RPMI8226 (cell line): ENCODE measurements around the gene MASP2.
"Not testable (repeated sequence)": the region's sequence is repeated elsewhere in the genome, so short reads cannot be mapped to it uniquely, and the experiment has no call there.

ENCODE experiments used
- DNase-seq: peaks from one replicate; pipeline ENCODE4 v3.0.0-alpha.2; 2015

The MASP2 gene

DNA sequence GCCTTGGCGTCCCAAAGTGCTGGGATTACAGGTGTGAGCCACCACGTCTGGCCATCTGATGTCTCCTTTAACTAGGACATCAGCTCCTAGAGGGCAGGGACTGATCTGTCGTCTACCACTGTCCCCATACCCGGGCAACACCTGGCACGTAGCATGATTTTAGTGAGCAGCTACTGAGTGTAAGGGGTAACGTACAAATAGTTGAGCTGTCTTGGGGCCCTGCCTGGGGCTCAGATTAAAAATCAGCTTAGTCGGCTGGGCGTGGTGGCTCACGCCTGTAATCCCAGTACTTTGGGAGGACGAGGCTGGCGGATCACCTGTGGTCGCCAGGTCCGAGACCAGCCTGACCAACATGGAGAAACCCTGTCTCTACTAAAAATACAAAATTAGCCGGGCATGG lies 11.0 kb upstream of the MASP2 start:
- no peak for DNase-seq

DNA sequence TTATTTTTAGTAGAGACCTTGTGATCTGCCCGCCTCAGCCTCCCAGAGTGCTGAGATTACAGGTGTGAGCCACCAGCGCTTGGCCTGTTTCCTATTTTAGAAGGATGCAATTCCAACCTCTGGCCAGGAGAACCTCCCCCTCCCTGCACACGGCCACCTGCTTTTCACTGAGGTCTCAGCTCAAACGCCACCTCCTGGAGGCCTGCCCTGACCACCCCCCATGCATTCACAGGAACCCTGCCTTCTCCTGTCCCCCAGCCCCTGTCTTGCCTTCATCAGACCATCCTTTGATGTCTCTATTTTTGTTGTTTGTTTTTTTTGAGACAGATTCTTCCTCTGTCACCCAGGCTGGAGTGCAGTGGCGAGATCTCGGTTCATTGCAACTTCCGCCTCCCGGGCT lies 10.4 kb upstream of the MASP2 start:
- no peak for DNase-seq

- no peak for DNase-seq
Observed at GRCh38 chr1:11056504-11056903, 9.5 kb upstream of the MASP2 start.

DNA sequence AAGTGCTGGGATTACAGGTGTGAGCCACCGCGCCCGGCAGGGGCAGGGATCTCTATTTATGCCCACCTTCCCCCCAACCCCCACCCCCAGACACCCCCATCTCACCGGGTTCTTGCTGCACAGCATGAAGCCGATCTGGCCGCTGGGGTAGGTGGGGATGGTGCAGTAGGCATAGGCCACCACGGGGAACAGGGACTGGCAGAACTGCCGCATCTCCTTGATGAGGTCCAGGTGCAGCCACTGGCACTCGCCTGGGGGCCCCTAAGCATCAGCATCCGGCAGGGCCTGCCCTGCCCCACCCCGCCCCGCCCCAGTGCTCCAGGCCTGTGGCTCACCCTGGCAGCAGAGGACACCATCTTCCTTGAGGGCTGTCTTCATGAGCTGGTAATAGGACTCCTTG lies 8.6 kb upstream of the MASP2 start:
- no peak for DNase-seq

DNA sequence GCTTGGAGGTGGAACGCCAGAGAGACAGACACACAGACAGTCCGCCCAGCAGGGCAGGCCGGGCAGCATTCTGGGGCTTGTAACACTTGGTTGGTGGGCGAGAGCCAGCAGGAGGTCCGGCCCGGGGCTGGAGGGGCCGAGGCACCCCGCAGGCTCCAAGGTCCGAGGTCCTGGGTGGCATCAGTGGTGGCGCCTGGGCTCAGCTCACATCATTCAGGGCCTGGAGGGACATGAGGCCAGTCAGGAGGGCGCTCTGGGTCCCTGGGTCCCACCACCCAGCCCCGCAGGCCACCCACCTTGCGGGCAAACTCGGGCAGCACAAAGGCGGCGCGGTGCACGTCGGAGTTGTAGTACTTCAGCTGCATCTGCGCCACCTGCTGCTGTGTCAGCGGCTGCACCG lies 7.6 kb upstream of the MASP2 start:
- DNase-seq, result no peak

- no peak for DNase-seq
Observed at GRCh38 chr1:11054181-11054580, 7.1 kb upstream of the MASP2 start.

DNA sequence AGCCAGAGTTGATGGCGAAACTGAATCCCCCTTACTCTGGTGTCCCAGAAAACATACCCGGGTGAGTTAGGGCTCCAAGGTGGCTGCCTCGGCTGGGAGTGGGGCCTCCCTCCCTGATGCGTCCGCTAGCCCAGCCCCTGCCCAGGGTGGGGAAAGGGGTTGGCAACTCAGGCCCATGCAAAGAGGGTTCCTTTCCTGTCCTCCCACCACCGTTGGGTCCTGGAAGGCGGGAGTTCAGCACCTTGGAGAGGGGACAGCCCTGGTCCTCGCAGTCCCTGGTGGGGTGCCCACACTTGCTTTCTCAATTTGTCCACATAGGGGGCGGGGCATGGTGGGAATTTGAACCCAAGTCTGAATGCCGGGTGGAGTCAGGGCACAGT lies 6.7 kb upstream of the MASP2 start:
- peak; percentile 55 for DNase-seq

DNA sequence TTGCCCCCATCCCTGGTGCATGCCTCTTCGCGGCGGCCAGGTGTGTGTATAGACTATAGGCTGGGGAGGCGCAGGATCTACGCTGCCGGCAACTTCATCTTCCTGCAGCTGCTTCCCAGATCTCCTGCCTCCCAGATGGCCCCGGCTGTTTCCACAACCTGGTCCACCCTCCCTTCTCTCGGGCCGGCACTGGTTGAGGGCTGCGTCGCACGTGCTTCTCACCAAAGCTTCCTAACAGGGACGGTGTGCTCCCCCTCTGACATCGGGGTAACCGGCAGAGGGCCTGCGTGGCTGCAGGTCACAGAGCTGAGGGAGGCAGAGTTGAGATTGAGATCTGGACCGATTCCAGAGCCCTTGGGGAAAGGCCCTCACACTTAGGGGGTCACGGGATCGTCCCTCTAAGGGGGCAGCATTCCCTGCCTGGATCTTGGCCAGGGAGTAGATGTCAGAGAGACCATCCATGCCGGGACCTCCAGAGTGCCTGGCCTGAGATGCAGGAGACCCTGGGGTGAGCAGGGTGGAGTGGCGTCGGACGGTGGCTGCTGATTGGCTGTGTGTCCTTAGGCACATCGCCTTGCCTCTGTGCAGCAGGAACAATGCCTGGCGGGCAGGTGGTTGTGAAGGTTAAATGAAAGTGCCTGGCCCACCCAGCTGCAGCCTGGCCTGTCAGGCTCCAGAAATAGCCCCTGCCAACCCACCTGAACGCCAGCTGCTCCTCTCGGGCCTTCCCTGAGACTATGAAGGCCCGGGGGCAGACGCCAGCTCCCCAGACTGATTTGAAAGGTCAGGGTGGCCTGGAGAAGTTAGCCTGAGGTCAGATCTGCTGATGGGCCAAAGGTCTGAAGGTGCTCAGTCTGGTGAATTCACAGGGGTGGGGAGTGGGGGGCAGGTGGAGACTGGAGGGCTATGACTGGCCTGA lies 6.1 kb upstream of the MASP2 start:
- peak; percentile 75 for DNase-seq

GRCh38 chr1:11051781-11052511 lies 4.9 kb upstream of the MASP2 start:
- DNase-seq, result no peak

DNA sequence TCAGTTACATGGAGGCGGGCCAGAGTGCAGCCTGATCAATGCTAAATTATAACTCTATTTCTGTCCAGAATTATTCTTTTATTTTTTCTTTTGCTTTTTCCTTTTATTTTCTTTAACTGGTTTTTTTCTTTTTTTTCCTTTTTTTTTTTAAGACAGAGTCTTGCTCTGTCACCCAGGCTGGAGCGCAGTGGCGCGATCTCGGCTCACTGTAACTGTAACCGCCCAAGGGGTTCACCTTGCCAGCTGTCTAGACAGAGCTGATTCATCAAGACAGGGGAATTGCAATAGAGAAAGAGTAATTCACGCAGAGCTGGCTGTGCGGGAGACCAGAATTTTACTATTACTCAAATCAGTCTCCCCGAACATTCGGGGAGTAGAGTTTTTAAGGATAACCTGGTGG lies 4.1 kb upstream of the MASP2 start:
- DNase-seq, result not testable (repeated sequence)

DNA sequence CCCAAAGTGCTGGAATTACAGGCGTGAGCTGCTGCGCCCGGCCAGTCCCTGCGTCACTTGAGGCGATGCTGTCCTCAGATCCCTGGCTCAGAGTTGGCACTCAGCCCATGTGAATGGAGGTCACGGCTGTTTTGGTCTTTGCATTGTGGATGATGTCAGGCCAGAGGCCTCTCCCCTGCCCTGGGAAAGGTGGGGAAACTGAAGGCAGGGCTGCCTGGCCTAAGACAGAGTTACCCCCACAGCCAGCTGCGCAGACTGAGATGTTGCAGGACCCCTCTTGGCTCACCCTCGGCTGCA lies 821 bp downstream of the MASP2 start:
- no peak for DNase-seq

DNA sequence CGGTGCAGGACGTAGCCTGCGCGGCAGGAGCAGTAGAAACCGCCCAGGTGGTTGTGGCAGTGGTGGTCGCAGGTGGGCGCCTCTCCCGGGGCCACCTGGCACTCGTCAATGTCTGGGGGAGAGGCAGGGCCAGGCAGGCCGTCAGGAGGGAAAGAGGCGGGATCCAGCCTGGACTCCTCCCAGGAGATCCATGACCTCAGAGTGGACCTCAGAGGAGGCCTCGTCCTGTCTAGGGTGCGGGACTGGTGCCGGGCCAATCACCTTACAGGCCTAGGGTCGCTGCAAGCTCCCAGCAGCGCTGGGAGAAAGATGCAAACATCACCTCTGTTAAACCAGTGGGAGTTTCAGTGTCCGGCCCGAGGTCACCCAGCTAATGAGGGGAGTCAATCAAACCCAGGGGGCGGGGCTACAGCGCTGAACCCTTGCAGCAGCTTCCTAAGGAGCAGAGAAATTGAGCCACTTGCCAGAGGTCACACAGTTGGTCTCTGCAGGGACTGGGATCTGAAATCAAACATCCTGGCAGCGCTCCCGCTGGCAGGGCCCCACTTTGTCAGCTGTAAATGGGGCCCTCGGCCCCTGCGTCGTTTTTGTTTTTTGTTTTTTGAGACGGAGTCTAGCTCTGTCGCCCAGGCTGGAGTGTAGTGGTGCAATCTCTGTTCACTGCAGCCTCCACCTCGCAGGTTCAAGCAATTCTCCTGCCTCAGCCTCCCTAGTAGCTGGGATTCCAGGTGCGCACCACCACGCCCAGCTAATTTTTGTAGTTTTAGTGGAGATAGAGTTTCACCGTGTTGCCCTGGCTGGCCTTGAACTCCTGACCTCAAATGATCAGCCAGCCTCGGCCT lies 1.4 kb downstream of the MASP2 start:
- DNase-seq, result no peak

GRCh38 chr1:11044849-11045427 lies 2.1 kb downstream of the MASP2 start:
- no peak for DNase-seq

DNA sequence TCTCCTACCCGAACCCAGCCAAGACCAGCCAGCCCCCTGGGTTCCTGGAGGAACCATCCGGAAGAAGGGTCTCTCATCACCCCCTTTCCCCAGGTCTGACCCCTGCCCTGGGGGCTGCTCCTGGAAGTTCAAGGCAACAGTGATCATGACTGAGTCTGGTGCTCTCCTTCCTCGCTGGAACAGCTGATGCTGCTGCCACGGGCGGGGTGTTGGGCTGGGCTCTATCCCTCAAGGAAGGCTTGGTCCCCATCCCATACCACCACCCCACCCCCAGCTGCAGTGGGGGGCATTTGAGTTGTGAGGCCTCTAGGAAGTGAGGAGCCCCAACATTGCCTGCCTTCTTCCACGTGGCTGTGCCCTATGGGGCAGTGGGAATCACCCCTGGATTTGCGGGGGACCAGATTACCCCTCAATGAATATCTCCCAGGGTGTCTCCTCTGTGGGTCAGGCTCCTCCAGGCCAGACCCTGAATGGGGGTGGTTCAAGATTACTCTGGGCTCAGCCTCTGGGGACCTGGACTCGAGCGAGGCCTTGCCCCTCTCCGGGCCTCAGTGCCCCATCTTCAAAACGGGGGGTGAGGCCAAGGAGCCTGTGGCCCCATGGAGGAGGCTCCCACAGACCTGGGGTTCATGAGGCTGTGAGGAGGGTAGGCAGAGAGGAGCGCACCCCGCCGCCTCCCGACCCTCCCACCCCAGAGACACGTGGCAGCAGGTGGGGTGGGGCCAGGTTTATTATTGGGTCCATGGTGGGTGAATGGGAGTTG lies 2.8 kb downstream of the MASP2 start:
- DNase-seq, result no peak

DNA sequence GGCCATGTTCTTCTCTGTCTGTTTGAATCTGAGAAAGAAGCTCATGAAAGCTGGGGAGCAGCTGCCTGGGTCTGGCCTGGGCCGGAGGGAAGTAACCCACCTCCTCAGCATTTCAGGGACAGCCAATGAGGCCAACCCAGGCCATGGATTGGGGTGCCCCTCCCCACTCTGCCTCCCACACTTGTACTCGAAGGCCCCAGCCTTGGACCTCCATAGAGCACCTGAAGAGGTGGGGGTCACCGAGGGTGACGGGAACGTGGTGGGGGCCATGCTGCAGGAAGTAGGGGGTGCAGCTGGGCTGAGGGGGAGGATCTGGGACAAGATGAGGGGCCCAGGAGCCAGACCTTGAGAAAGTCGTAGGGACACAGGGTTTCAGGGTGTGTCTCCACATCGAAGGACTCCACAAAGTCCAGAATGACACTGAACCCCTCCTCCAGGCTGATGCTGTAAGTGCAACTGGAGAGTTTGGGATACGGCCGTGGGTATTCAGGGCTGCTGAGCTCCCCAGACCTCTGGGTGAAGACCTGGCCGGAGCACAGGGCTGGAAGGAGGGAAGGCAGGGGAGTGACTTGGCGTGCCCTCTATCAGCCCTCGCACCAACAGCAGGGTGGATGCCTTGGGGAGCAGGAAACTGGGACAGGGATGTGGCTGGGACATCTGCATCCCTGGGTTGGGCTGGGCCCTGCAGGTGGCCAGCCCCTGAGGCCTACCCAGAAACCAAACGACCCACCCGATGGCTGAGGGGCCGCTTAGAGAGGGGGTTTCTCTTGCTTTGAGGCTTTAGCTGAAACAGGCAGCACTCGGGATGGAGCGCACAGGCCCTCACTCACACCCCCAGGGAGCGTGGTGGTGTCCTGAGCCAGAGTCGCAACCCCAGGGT lies 3.8 kb downstream of the MASP2 start:
- no peak for DNase-seq

DNA sequence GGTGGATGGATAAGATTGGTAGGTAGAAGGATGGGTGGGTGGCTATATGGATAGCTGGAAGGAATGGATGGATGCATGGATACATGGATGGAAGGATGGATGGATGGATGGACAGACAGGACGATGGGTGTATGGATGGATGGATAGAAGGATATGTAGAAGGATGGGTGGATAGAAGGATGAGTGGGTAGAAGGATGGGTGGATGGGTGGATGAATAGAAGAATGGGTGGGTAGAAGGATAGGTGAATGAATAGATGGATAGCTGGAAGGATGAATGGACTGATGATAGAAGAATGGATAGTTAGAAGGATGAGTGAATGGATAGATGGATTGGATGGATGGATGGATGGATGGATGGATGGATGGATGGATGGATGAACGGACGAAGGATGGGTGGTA lies 5.0 kb downstream of the MASP2 start:
- DNase-seq, result no peak

GRCh38 chr1:11041048-11041447 lies 6.0 kb downstream of the MASP2 start:
- DNase-seq, result no peak

GRCh38 chr1:11040105-11040429 lies 7.0 kb downstream of the MASP2 start:
- not testable (repeated sequence) for DNase-seq

GRCh38 chr1:11039351-11040104 lies 7.5 kb downstream of the MASP2 start:
- no peak for DNase-seq

- peak; percentile 91 for DNase-seq
Observed at GRCh38 chr1:11037740-11038182, 9.3 kb downstream of the MASP2 start.
